ENCODE data around the gene KCP.

Gene KCP

DNA sequence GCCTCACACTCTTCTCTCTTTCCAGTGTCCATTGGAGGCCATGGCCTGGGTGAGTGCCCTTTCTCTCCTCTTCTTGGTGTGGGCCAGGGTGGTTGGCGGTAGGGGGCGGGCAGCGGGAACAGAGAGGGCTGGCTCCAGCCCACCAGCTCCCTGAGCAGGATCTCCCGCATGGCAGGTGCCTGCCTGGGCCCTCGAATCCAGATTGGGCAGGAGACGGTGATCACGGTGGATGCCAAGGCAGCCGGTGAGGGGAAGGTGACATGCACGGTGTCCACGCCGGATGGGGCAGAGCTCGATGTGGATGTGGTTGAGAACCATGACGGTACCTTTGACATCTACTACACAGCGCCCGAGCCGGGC, 61.4 kb downstream of the KCP start:
- TF ChIP-seq ZNF274 (IDR thresholded peaks at IDR 0.05; ENCODE audit: low read depth, low read length): no peak
- no peak overlapping the region for H3K4me3 ChIP-seq (ENCODE audit: low read length)

DNA sequence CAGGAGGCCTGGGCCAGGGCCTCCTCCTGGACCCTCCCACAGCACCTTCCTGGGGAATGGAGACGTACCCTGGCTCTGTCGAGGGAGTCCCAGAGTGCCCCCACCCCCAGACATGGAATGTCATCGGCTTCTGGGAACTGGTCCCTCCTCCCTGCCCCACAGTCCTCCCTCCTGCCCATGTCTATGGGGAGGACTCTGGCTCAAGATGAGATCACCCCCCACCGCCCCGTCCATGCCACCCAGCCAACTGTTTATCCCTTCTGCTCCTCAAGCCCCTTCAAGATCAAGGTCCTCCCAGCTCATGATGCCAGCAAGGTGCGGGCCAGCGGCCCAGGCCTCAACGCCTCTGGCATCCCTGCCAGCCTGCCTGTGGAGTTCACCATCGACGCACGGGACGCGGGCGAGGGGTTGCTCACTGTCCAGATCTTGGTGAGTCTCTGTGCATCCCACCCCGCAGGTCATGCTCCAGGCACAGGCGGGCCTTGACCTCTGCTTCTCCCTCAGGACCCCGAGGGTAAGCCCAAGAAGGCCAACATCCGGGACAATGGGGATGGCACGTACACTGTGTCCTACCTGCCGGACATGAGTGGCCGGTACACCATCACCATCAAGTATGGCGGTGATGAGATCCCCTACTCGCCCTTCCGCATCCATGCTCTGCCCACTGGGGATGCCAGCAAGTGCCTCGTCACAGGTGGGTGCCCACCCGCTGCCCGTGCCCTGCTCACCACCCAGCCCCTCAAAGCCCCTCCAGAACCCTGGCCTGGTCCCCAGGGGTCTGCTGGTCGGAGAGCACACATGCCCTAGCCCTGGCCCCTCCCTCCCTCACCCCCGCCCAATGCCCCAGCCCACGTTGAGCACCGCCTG, 62.0 kb downstream of the KCP start:
- H3K4me3 ChIP-seq (ENCODE audit: low read length): no peak overlapping the region
- no peak for TF ChIP-seq ZNF274 (IDR thresholded peaks at IDR 0.05; ENCODE audit: low read depth, low read length)

DNA sequence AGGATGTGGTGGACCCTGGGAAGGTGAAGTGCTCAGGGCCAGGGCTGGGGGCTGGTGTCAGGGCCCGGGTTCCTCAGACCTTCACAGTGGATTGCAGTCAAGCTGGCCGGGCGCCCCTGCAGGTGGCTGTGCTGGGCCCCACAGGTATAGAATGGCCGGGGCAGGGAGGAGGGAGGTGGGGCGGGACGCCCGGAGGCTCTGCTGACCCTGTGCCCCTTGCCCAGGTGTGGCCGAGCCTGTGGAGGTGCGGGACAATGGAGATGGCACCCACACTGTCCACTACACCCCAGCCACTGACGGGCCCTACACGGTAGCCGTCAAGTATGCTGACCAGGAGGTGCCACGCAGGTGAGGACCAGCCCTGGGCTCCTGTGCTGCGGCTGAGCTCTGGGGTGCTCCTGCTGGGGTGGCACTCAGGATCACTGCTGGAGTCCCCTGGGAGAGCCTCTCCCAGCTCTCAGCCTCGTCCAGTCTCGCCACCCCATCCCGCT, 62.7 kb downstream of the KCP start:
- no peak overlapping the region for H3K4me3 ChIP-seq (ENCODE audit: low read length)
- no peak for TF ChIP-seq ZNF274 (IDR thresholded peaks at IDR 0.05; ENCODE audit: low read depth, low read length)

DNA sequence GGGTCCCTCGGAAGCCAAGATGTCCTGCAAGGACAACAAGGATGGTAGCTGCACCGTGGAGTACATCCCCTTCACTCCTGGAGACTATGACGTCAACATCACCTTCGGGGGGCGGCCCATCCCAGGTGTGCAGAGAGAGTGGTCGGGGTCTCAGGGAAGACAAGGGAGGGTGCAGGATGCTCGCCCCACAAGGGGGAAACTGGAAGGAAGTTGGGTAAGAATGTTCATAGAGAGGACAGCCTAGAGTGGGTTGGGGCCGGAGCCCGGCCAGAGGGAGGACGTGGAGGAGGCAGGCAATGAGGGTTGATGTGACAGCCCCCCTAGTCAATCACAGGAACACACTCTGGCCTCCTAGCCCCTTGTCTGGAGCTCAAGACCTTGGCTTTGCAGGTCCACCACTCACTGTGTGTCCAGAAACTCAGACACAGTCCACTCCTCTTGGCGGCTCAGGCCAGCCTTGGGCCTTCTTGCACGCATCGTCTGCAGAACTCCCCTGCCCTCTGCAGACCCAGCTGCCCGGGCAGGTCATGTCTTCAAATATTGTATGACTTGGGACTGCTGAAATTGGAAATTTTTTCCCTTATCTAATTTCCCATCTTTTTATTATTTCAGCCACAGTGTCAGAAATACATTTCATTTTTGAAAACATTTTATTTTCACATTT, 63.6 kb downstream of the KCP start:
- no peak for TF ChIP-seq ZNF274 (IDR thresholded peaks at IDR 0.05; ENCODE audit: low read depth, low read length)
- no peak overlapping the region for H3K4me3 ChIP-seq (ENCODE audit: low read length)

DNA sequence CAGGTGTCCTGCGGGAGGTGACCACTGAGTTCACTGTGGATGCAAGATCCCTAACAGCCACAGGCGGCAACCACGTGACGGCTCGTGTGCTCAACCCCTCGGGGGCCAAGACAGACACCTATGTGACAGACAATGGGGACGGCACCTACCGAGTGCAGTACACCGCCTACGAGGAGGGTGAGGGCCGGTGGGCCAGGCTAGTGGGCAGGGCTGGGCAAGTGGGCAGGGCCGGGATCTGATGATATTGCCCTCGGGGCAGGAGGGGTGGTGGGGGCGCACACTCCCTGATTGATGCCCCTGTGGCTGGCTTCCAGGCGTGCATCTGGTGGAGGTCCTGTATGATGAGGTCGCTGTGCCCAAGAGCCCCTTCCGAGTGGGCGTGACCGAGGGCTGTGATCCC, 64.5 kb downstream of the KCP start:
- no peak for TF ChIP-seq ZNF274 (IDR thresholded peaks at IDR 0.05; ENCODE audit: low read depth, low read length)

DNA sequence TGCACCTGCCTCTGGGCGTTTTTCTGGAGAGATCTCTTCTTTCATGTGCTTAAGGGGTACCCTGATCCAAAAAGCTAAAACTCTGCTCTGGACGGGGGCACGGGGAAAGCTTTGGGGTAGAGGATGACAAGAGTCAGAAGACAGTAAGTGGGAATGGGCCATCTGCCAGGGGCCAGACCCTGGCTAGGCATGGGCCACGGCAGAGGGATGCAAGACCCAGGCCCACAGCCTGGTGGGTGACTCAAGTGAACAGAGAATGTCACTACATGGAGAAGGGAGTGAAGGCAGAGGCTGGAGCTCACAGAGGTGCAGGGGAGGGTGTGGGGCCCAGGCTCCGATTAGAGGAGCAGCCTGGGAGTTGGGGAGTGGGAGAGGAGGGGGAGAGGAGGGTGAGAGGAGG, 65.0 kb downstream of the KCP start:
- TF ChIP-seq ZNF274 (IDR thresholded peaks at IDR 0.05; ENCODE audit: low read depth, low read length): no peak
- H3K4me3 ChIP-seq (ENCODE audit: low read length): no peak overlapping the region

More for the DNA sequence above, 64.5 kb downstream of the KCP start:
- H3K4me3 ChIP-seq (ENCODE audit: low read length): no peak overlapping the region

DNA sequence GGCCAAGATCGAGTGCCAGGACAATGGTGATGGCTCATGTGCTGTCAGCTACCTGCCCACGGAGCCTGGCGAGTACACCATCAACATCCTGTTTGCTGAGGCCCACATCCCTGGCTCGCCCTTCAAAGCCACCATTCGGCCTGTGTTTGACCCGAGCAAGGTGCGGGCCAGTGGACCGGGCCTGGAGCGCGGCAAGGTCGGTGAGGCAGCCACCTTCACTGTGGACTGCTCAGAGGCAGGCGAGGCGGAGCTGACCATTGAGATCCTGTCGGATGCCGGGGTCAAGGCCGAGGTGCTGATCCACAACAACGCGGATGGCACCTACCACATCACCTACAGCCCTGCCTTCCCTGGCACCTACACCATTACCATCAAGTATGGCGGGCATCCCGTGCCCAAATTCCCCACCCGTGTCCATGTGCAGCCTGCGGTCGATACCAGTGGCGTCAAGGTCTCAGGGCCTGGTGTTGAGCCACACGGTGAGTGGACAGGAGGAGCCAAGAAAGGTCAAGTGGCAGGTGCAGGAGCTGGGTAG, 65.7 kb downstream of the KCP start:
- no peak for TF ChIP-seq ZNF274 (IDR thresholded peaks at IDR 0.05; ENCODE audit: low read depth, low read length)
- H3K4me3 ChIP-seq (ENCODE audit: low read length): no peak overlapping the region

DNA sequence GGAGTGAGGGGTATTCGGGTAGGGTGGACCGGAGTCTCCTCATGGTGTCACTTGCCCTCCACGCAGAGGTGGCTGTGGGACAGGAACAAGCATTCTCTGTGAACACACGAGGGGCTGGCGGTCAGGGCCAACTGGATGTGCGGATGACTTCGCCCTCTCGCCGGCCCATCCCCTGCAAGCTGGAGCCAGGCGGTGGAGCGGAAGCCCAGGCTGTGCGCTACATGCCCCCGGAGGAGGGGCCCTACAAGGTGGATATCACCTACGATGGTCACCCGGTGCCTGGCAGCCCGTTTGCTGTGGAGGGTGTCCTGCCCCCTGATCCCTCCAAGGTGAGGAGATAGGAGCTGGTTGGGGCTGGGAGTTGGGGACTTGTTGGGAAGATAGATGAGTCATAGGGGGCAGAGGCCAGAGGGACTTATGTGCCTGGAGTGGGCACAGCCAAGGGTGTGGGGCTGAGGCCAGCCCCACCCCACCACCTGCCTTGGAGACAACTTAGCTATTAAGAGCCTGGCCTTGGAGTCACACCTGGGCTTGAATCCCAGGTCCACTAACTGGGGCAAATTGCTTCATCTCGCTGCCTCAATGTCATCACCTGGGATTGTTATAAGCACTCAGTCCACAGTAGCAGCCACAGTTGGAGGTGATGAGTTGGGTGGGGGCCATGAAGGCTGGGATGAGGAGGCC, 66.4 kb downstream of the KCP start:
- no peak overlapping the region for H3K4me3 ChIP-seq (ENCODE audit: low read length)
- TF ChIP-seq ZNF274 (IDR thresholded peaks at IDR 0.05; ENCODE audit: low read depth, low read length): no peak

DNA sequence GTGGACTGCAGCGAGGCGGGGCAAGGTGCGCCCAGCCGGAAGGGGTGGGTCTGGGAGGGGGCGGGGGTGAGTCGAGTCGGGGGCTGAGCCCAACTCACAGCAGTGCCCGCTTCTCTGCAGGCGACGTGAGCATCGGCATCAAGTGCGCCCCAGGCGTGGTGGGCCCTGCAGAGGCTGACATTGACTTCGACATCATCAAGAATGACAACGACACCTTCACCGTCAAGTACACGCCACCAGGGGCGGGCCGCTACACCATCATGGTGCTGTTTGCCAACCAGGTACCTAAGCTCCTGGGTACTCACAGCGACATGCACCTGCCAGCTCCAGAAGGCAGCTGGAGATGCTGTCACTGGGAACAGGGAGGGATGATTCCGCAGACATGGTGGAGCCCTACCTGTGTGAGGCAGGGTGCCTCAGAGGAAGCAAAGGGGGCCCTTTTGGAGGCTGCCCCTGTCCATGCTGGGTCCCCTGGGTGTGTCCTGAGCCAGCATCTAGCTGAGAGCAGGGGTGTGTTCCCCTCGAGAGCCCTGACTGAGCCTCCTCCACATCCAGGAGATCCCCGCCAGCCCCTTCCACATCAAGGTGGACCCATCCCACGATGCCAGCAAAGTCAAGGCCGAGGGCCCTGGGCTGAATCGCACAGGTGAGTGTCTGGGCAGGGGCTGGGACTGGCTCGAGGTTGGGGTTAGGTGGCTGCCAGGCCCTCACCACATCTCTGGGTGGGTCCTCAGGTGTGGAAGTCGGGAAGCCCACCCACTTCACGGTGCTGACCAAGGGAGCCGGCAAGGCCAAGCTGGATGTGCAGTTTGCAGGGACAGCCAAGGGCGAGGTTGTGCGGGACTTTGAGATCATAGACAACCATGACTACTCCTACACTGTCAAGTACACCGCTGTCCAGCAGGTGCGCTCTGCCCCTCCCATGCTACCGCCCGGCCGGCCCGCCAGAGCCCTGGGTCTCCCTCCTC, 67.6 kb downstream of the KCP start:
- no peak overlapping the region for H3K4me3 ChIP-seq (ENCODE audit: low read length)
- no peak for TF ChIP-seq ZNF274 (IDR thresholded peaks at IDR 0.05; ENCODE audit: low read depth, low read length)

DNA sequence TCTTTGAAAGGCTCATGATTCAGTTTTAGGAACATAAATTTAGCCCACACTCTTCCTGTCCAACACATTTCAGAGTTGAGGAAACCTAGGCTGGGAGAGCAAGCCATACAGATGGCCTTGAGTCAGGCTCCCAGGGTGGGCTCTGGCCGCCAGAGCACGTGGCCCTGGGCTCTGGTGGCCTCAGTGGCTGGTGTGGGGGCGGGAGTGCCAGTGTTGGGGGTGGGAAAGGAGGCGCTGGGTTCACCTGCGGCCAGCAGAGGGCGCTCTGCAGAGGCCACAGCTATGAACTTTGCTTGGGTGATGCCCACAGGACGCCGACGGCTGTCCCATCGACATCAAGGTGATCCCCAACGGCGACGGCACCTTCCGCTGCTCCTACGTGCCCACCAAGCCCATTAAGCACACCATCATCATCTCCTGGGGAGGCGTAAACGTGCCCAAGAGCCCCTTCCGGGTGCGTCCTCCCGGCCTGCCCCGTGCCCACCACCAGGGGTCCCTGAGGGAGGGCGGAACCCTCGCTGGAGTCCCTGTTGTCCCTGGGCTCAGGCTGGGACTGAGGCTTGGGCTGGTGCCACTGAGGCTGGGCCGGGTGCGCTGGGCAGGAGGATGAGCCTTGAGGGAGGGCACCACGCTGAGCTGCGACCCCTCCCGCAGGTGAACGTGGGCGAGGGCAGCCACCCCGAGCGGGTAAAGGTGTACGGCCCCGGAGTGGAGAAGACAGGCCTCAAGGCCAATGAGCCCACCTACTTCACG, 68.4 kb downstream of the KCP start:
- no peak overlapping the region for H3K4me3 ChIP-seq (ENCODE audit: low read length)
- TF ChIP-seq ZNF274 (IDR thresholded peaks at IDR 0.05; ENCODE audit: low read depth, low read length): no peak

DNA sequence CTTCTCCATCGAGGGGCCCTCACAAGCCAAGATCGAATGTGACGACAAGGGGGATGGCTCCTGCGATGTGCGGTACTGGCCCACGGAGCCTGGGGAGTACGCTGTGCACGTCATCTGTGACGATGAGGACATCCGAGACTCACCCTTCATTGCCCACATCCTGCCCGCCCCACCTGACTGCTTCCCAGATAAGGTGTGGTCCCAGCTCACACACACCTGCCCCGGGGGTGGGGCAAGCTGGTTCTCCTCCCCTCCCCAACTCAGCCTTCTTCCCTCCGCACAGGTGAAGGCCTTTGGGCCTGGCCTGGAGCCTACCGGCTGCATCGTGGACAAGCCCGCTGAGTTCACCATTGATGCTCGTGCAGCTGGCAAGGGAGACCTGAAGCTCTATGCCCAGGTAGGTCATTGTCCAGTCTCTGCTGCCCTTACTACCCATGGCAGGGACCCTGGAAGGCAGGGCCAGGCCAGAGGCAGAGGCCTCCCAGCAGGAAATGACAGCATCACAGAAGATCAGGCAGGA, 69.3 kb downstream of the KCP start:
- no peak for TF ChIP-seq ZNF274 (IDR thresholded peaks at IDR 0.05; ENCODE audit: low read depth, low read length)
- H3K4me3 ChIP-seq (ENCODE audit: low read length): no peak overlapping the region

DNA sequence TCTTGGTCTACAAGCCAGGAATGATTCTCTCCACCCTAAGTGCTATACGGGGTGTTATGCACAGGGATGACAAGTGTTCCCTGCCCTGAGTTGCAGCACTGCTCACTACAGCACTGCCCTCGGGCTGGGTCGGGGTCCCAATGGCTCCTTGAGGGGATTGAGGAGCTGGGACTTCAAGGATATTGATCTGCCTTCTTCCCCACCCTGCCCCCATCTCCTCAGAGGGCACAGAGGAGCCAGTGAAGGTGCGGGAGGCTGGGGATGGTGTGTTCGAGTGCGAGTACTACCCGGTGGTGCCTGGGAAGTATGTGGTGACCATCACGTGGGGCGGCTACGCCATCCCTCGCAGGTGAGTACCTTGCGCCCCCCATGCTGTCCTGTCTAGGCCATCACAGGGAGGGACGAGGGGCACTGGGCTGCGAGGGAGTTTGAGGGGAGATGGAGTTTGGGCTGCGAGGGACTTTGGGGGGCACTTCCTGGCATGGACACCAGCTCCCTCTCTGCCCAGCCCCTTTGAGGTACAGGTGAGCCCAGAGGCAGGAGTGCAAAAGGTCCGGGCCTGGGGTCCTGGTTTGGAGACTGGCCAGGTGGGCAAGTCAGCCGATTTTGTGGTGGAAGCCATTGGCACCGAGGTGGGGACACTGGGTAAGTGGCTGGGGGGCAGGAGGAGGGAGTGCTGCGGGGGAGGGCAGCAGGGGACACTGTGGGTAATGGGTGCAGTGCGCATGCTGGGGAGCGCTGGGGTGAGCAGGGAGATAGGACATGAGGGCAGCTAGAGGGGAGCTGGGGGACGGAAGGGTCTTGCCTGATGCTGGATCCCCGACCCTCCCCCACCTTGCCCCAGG, 70.0 kb downstream of the KCP start:
- no peak overlapping the region for H3K4me3 ChIP-seq (ENCODE audit: low read length)
- no peak for TF ChIP-seq ZNF274 (IDR thresholded peaks at IDR 0.05; ENCODE audit: low read depth, low read length)
